ENCODE measurements around the gene SHOC2. TPM values are rescaled to one million over a fixed set of nuclear protein-coding genes. Genes with fewer than 3 reads are reported as not detected.

The SHOC2 gene
- total and polyA plus RNA-seq, 2 of the 8 experiments (the other 6 are each of a cell fraction or from before 2014, with no cell fraction given), result 7.6 to 28.2 TPM

DNA sequence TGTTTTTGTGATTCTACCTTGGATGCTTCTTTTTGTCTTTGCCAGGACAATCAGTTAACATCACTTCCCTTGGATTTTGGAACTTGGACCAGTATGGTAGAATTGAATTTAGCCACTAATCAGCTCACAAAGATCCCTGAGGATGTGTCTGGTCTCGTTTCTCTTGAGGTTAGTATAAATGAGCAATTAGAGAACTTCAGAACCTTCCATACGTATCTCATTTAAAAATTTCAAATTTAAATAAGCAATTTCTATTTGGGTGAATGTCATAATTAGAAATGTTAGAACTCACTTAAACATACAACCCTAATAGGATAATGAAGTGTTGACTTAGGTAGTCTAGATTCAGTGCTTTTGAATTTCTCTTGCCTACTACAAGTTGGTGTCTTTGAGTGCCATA is 88.1 kb downstream of the SHOC2 start:
- Histone ChIP-seq H4K5ac (ENCODE audit: insufficient read length, low read depth, low read length) (no peak overlapping the region), H2BK15ac (ENCODE audit: low read length) (no peak overlapping the region), H2BK5ac (ENCODE audit: low read depth, low read length) (no peak overlapping the region), H3K4ac (replicated peaks; ENCODE audit: insufficient read length, low read depth, low read length) (no peak overlapping the region), H3K23me2 (ENCODE audit: low read depth, low read length) (no peaks in the 10 kb centered on the region), H3K4me3 (ENCODE audit: extremely low read depth in 1 of 4, insufficient read depth in 2 of 4, low read depth in 3 of 4, low read length in 4 of 4) (no peak overlapping the region), H2BK20ac (ENCODE audit: low read length) (no peak overlapping the region), H3K23ac (ENCODE audit: insufficient read length) (no peak overlapping the region), H3K14ac (ENCODE audit: insufficient read length) (no peak overlapping the region), H2BK120ac (replicated peaks; ENCODE audit: low read depth, low read length) (no peak overlapping the region), H2AK5ac (ENCODE audit: low read depth, low read length) (no peak overlapping the region), H3K27ac (ENCODE audit: low read depth, low read length) (no peak overlapping the region), H2BK12ac (ENCODE audit: low read depth, low read length) (no peak overlapping the region), H3K18ac (ENCODE audit: extremely low read depth, low read length) (no peak overlapping the region), H3K79me2 (ENCODE audit: control insufficient read depth in 1 of 2, insufficient read depth in 2 of 2, low read length in 2 of 2) (no peaks in the 10 kb centered on the region), H3K56ac (replicated peaks; ENCODE audit: insufficient read length, low read depth, low read length) (no peak overlapping the region), H3K79me1 (ENCODE audit: low read depth, low read length) (no peaks in the 10 kb centered on the region), H4K8ac (ENCODE audit: extremely low read depth, insufficient read depth, low read length) (no peak overlapping the region), H2AFZ (ENCODE audit: low read length) (no peak overlapping the region), H3K4me1 (replicated peaks in 1 of 4; ENCODE audit: control insufficient read depth in 3 of 4, insufficient read depth in 4 of 4, low read length in 3 of 4) (no peaks in the 10 kb centered on the region), H3K27me3 (replicated peaks in 1 of 4; ENCODE audit: control insufficient read depth in 3 of 4, extremely low read depth in 1 of 4, insufficient read depth in 3 of 4, low read length in 3 of 4) (no peaks in the 10 kb centered on the region), H3K9ac (replicated peaks in 1 of 4; ENCODE audit: extremely low read depth in 1 of 4, low read depth in 3 of 4, low read length in 3 of 4) (no peak overlapping the region), H3K4me2 (ENCODE audit: insufficient read depth in 1 of 2, low read depth in 2 of 2, low read length in 2 of 2) (no peak overlapping the region), H3K9me3 (ENCODE audit: insufficient read depth in 2 of 2, low read depth in 1 of 2, low read length in 1 of 2) (no peaks in the 10 kb centered on the region), H4K20me1 (replicated peaks in 1 of 2; ENCODE audit: control insufficient read depth in 1 of 2, insufficient read depth in 2 of 2, low read length in 2 of 2) (peaks cover 0 to 2% of the 10 kb centered on the region in 2 experiments), H4K91ac (replicated peaks; ENCODE audit: insufficient read length, low read length) (no peak overlapping the region), H3K36me3 (ENCODE audit: control insufficient read depth in 2 of 4, insufficient read depth in 4 of 4, low read length in 3 of 4) (peaks cover 0 to 28% (median 4%) of the 10 kb centered on the region in 4 experiments; a peak in 3 of 8 replicates)
- POLR2A ChIA-PET (ENCODE audit: partially characterized antibody), result no interaction called here
- FAIRE-seq, result no peak
- 94% methylated on average over 2 of the region's 2 CpGs; no CpG with 5 or more reads in 1 of the 2 experiments for WGBS, 2 experiments (ENCODE audit: extremely low coverage in 1 of 2, insufficient coverage in 1 of 2, insufficient read length in 1 of 2, insufficient replicate concordance in 2 of 2, low coverage in 1 of 2, low lambda C conversion rate in 2 of 2, missing lambda C conversion rate in 1 of 2)
- DNase-seq (ENCODE audit: low read depth in 1 of 2, low spot score in 2 of 2), result no peak
- CTCF ChIA-PET (ENCODE audit: partially characterized antibody), result no interaction called here
- TF ChIP-seq GTF2F1 (IDR thresholded peaks at IDR 0.05; ENCODE audit: borderline replicate concordance, low read depth, low read length), result no peak
- TF ChIP-seq EGR1 (IDR thresholded peaks at IDR 0.05; ENCODE audit: borderline replicate concordance, low read depth, low read length), result no peak
- TF ChIP-seq, protein P1, sequence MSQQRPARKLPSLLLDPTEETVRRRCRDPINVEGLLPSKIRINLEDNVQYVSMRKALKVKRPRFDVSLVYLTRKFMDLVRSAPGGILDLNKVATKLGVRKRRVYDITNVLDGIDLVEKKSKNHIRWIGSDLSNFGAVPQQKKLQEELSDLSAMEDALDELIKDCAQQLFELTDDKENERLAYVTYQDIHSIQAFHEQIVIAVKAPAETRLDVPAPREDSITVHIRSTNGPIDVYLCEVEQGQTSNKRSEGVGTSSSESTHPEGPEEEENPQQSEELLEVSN (IDR thresholded peaks at IDR 0.05), result no peak
- TF ChIP-seq PHF8 (conservative IDR thresholded peaks at IDR 0.05; ENCODE audit: low read depth, low read length), result no peak
- TF ChIP-seq SIX5 (IDR thresholded peaks at IDR 0.05; ENCODE audit: low read depth, low read length), result no peak
- TF ChIP-seq SP2 (IDR thresholded peaks at IDR 0.05; ENCODE audit: low read length), result no peak
- TF ChIP-seq BACH1 (IDR thresholded peaks at IDR 0.05; ENCODE audit: low read length), result no peak
- TF ChIP-seq KDM5A (IDR thresholded peaks at IDR 0.05; ENCODE audit: low read length), result no peak
- TF ChIP-seq, protein P2, sequence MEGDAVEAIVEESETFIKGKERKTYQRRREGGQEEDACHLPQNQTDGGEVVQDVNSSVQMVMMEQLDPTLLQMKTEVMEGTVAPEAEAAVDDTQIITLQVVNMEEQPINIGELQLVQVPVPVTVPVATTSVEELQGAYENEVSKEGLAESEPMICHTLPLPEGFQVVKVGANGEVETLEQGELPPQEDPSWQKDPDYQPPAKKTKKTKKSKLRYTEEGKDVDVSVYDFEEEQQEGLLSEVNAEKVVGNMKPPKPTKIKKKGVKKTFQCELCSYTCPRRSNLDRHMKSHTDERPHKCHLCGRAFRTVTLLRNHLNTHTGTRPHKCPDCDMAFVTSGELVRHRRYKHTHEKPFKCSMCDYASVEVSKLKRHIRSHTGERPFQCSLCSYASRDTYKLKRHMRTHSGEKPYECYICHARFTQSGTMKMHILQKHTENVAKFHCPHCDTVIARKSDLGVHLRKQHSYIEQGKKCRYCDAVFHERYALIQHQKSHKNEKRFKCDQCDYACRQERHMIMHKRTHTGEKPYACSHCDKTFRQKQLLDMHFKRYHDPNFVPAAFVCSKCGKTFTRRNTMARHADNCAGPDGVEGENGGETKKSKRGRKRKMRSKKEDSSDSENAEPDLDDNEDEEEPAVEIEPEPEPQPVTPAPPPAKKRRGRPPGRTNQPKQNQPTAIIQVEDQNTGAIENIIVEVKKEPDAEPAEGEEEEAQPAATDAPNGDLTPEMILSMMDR (IDR thresholded peaks at IDR 0.05; ENCODE audit: control extremely low read depth in 1 of 3, insufficient read depth in 1 of 3, low read depth in 1 of 3, low read length in 3 of 3), result no peak
- TF ChIP-seq SP1 (IDR thresholded peaks at IDR 0.05; ENCODE audit: low read depth, low read length), result no peak
- TF ChIP-seq, protein P3, sequence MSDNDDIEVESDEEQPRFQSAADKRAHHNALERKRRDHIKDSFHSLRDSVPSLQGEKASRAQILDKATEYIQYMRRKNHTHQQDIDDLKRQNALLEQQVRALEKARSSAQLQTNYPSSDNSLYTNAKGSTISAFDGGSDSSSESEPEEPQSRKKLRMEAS (IDR thresholded peaks at IDR 0.05), result no peak

Measured in H1 (cell line).